GM19397 (cell line): ENCODE results near the gene AK8.

Experiments
- ATAC-seq: cut with Tn5 transposase; IDR thresholded peaks from one replicate; pipeline ENCODE4 v1.9.1; 2021; ENCODE audit warnings: mild to moderate bottlenecking, moderate library complexity; ENCODE audit not compliant: unreplicated experiment

AK8 gene

DNA sequence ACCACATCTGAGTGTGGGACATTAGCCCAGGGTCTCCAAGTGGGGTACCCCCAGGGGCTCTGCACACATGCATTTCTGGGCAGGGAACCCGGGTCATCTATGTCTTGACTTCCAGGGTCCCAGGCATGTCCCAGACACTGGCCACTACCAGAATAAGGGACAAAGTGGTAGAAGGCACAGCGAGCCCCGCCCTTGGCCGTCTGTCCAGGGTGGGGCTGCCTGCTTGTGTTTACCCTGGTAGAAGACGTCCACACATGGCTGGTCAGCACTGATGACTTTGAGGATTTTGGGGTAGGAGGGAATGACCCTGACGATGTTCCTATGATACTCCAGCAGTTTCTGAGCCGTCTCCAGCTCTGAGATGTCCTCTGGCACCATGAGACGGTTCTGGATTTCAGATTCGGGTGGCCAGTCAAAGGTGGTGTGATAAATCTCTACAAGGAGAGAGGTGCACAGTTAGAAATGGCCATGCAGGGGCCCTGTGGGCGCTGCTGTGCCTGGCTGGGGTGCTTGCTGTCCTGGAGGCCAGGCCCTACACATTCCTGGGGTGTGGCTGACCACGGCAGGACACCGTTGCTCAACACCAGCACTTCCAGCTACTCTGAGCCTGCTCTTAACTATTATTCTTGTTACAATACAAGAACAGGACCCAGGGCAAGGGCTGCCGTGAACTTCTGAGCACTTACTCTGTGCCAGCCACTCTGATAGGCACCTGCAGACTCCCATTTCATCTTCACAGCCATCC lies 51.3 kb downstream of the AK8 start:
- ATAC-seq = no peak

DNA sequence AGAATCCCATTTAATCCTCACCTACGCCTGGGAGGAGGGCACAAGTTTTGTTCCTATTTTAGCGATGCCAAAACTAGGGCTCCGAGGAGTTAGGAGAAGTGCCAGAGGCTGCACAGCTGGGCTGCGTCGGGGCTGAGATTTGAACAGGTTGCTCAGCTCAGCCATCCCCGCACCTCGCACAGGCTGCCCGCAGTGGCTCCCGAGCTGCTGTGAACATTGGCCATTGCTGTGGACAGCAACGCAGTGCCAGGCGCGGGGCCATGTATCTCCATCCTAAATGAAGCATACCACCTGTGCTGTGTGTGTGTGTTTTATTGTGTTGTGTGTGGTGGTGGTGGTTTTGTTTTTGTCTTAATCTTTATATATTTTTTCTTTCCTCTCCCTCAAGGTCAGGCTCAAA lies 52.0 kb downstream of the AK8 start:
- no peak for ATAC-seq

DNA sequence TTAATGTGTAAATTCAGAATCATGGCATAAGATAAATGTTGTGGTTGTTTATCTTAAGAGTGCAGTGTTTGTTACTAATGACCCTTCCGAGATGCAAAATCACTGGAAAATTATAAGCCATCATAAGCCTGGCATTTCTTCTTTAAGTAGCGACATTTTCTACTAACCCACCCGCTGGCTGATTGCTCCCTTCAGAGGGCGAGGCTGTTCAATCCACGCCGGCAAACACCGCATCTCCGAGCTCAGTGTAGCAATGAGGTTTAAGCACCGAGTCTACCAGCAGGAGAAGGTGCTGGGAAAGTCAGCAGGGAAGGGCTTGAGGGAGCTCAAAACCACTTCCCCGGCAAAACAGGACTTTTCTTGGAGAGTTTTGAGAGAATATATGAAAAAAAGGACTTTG lies 52.7 kb downstream of the AK8 start:
- no peak for ATAC-seq

DNA sequence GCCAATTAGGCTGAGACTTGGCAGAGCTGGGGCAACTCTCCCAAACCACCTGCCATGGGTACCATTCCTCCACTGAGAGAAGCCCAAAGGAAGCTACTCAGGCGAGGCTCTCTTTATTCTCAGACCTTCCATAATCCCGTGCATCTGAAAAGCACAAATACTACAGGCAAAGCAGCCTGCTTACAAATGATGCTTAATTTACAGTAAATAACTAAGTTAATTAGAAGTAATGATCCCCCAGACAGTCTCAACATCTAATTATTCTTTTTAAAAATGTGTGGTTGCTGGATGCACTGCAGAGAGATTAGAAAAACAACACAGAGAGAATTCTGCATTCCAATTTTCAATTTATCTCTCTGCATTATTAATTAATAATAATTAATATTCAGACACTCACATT lies 53.1 kb downstream of the AK8 start:
- no peak for ATAC-seq

DNA sequence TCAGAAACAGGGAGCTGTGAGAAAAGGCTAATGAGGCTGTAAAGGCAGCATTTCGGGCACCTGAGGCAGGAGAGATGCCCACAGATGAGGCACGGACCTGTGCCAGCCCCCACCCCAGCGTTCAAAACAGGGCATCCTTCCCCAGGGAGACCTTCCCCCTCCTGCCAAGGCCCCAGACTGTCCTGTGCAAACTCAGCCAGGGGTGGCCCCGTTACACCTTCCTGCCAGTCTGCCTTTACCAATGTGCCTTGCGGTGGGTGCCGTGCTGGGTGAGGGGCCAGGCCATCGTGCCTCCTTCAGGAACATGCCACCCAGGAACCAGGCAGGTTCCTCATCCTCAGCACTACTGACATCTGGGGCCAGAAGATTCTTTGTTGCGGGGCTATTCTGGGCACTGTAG lies 53.9 kb downstream of the AK8 start:
- ATAC-seq = no peak

DNA sequence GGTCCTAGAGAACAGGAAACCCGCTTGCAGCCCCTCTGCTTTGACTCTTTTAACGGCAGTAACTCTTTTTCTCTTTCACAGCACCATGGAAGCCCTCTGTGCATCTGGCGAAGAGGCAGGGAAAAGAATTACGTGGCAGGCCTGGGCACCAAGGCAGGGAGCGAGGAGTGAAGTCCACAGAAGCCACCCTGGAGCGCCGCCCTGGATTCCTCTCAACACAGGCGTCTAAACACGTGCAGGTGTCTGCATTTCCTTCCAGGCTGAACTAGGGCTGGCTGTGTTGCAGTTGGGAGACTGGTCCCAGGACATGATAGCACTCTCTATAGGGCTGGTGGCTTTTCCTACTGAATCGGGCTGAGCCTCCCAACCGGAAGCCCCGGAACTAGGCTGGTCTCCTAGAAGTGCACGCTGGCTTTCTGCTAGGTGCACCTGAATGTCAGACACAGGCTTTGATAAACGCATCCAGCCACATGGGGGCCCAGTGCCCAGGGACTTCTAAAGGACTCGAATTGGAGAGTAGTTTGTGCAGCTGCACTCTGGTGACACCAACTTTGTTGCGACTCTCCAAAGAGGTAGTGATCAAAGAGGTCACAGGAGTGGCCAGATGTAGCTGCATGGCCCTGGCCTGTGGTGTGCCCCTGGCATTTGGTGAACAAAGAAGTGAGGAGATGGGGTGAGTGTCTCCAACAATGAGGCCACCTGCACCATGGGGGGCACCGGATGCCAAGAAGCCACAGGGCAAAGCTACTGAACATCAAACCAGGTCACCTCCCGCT lies 54.5 kb downstream of the AK8 start:
- ATAC-seq = no peak

DNA sequence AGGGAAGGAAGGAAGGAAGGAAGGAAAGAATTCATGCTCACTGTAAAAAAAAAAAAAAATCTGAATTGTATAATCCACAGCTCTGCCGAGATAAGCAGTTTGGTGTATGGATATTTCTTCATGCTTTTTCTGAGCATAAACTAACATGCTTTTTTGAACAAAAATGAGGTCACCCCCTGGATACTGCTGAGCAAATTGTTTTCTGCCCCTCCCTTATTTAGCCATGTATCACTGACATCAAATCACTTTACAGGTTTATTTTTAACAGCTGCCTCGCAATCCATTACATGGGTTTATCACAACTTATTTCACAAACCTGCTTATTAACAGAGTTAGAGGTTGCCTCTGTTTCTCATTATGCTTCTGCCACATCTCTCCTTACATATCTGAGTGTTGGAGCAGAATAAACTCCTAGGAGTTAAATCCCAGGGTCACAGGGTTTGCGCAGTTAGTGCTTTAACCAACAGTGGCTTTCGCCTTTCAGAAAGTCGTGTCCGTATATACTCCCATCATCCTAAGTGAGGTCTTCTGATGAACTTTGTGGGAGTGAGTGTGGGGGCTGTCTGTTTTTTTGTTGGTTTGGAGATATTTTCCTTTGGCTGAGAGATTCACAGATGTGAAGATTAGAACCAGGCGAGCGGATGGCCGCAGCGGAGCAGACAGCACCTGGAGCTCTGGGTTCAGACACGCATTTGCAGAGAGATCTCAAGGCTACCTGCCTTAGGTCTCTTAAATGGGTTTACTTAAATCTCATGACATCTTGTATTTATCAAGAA lies 57.7 kb downstream of the AK8 start:
- ATAC-seq = no peak

DNA sequence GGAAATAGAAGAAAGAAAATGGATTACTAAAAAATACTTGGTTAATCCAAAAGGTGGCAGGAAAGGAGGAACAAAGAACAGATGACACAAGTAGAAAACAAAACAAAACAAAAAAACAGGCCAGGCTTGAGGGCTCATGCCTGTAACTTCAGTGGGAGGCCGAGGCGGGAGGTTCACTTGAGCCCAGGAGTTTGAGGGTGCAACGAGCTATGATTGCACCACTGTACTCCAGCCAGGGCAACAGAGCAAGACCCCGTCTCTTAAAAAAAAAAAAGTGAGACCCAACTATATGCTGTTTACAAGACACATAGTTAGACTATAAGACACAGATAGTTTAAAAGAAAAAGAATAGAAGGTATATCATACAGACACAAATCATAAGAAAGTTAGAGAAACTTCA lies 59.5 kb downstream of the AK8 start:
- no peak for ATAC-seq

DNA sequence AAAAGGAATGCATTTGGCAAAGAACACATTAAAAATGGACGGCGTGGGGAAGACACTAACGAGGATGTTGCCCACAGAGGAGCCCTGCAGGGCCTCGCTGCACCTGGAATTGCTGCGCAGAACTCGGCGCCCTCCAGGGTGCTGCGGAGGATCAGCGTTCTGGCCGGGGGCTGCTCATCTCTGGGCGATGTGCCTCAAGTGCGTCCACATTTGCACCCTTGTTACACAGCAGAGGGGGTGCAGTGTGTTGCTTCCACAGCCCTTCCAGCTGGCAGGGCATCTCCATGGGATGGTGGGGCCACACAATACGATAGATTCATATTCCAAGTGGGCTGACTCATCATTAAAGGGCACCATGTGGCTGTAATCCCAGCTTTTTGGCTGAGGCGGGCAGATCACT lies 63.1 kb downstream of the AK8 start:
- ATAC-seq = no peak

DNA sequence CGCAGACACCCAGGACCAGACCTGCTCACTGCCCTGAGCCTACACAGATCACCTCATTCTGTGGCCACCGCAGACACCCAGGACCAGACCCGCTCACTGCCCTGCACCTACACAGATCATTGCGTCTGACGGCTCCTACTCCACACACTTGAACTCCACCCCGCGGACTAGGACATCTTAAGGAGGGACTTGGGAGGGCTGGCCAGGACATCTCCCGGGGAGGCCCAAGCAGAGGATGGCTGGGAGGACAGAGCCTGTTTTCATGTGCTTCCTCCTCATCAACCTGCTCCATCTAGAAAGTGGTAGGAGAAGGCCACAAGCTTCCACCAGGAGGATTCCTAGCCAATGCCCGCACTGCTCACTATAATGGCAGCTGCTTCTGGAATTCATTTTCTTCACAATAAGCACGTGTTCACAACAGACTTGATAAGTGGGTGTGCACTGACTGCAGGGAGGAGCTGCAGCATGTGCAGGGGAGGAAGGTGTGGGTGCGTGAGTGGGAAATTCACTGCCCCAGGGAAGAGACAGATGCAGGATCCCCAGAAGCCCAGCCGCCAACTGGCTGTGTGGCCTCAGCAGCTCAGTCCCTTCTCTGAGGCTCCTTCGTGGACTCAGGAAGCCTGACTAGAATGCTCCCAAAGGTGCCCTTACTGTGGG lies 64.8 kb downstream of the AK8 start:
- no peak for ATAC-seq

DNA sequence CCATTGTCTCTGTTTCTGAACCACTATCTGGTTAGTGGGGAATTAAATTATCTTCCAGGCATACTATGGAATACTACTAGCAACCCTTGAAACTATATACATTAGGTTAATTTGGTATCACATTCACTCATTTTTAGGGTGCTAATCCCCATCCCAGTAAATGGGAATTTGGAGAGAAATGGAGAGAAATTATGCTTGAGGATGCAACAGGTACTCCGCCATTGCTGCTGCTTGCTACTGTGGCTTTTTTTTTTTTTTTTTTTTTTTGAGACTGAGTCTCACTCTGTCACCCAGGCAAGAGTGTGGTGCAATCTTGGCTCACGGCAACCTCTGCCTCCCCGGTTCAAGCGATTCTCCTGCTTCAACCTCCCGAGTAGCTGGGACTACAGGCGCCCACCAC lies 66.1 kb downstream of the AK8 start:
- ATAC-seq = no peak

DNA sequence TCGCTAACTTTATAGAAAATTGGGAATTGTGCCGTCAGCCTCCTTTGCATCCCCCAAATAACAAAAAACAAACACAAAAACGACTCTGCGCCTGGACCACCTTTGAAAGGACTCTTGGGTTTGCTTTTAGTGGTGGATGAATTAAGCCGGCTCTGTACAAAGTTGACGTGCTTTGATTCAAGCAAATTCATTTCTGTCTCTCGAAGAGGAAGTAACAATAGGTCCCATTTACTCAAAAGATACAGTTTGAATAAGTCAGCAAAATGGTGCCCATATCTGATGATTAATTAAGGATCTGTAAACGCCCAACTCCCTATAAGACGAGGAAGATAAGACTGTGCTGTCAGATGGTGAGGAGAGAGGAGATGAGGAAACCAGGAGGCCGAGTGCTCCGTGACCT lies 67.8 kb downstream of the AK8 start:
- no peak for ATAC-seq

DNA sequence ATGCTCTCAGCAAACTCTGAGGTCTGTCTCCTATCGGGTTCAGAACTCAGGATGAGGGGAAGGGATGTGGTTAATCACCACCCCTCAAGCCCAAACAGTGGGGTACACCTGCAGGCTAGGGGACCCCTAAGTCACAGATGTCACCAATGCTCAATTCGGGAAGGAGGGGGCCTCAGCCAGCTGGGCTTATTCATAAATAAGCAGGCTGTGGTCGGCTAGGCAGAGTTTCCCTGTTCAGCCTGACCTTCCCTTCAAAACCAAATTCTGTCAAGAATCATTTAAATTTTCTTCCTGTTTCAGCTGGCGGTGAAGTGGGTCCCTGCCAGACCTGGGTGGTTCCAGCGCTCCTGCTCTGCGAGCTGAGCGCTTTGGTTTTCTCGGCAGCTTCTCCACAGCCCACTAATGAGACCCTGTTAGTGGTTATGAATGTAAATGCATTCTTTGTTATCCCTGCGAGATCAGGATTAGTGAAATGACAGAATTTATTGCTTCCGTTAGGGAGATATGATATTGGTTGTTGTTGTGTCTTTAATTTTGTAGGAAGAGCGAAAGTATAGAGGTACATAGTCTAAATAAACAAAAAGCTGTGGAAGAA lies 68.3 kb downstream of the AK8 start:
- ATAC-seq = no peak

DNA sequence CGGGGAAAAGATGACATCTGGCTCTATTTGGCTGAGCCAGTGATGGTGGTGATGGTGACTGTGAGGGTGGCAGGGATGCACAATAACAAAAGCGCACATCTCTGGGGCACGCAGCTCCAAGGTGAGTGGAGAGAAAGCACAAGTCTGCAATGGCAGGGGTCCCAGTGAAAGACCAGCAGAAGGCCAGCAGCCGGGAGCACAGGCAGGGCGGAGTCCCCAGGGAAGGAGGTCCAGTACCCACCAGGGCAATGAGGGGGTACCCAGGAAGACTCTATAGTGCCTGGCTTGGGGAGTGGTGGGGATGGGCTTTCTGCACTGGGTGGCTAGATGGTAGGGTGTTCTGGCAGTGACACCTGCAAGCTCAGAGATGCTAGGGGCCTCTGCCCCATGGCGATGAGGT lies 69.4 kb downstream of the AK8 start:
- ATAC-seq = no peak

DNA sequence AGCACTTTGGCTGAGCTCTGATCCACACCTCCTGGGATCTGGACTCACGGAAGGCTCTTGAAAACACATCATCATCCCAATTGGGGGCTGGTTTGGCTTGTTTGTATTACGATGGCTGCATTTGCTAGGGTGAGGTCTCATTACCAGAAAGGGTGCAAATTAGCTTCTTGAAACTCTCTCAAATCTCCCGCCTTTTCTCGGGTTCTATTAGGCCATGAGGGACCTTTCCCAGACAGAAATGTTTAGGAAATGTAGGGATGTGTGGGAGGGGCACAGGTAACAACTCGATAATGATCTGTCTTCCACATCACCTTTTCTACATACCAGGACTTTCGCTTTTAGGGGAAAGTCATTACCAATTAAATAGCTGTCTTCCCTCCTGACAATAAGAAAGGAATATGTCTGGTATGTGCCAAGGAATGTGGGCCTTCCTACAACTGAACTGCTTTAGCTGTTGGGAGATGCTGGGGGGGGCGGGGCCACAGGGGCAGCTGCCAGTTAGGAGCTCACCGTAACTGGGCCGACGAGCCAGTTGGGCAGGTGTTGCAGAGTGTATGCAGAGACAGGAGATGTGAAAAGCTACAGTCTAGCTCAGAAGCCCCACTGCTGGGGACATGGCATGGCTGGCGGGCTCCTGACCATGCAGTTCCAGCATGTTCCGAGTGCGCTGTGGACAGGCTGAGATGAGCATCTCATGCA lies 71.2 kb downstream of the AK8 start:
- ATAC-seq = no peak

DNA sequence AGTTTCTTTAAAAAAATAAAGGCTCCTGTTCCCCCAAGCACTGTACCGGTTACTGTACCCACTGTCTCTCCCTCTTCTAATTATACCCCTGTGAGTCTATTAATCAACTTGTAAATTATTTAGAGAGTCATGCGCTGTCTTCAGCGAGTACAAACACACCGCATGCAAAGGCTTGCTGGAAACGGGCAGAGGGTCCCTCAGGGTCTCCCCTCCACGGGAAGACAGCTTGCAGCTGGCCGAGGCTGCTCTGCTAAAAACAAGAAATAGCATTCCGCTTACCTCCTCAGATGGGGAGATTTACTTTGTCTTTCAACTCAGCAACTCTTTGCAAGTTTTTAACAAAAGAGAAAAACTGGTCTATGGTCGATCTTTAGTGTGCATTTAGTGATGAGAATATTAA lies 71.8 kb downstream of the AK8 start:
- no peak for ATAC-seq

DNA sequence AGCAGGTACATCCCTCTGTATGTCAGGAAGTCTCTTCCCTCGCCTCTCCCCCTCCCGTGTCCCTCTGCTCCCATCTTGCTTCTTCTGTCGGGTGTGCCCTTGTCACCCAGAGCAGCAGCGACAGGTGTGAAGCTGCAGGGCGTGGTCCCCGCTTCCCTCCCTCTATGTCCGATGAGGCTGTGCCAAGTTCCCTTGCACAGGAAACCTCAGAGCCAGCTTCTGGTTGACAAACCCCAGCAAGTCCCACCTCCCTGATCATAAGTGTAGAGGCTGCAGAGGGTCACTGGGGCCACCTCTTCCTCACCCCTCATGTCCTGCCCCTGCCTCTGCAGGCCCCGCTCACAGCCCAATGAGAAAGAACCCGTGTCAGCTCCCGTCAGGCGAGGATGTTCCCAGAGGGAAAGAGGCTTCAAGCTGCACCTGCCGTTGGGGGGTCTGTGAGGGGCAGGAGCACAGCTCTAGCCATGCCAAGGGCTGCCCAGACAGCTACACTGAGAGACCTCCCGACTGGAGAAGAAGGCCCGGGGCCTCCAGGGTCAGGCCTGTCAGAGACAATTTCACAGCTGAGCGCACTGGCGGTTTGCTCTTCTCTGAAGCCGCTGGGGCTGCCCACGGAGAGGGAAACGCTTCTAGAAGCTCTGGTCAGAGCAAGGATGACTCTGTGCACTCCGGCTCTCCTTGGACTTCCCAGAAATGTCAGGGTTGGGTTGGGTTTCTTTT lies 73.3 kb downstream of the AK8 start:
- ATAC-seq = no peak

DNA sequence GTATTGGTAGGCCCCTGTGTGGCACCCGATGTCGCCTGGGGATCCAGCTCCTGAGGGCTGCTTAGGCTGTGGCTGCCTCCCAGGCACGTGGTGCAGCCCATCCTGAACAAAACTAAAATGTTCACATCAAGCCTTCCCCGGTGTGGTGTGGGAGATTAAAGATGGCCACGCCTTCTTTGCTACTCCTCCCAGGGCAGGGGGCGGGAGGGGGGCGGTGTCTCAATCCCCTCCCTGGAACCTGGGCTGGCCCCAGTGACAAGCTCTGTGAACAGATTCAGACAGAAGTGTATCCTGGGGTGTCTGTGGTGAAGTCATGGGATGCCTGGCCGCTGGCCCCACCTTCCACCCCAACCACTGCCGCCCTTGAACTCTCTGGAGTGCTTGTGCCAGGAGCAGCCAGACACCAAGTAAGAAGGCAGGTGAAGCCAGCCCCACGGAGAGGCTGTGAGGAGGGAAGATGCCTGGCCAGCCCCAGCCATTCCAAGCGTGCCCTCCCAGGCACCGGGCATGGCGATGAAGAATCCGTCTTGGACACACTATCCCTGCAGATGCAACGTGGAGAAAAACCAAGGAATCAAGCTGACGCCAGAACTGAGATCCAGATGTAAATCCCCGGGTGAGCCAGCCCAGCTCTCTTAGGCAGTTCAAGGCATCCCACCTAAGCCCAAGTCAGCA lies 75.8 kb downstream of the AK8 start:
- ATAC-seq = no peak

DNA sequence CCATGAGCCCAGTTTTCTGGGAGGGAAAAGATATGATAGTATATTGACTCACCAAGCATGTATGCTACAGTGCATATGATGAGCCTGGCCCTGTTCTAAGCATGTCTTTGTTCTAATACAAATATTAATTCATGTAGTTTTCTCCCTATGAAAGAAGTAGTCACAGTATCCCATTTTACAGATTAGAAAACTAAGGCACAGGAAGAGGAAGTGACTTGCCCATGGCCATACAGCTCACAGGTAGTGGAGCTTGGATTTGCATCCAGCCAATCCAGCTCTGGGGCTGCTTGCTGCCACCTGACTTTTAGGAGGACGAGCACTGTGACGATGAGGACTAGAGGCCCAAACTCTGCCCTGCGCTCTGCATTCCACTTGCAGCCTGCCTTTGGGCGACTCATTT lies 76.4 kb downstream of the AK8 start:
- no peak for ATAC-seq
